ENCODE measurements around the gene FLRT3.

The FLRT3 gene

DNA sequence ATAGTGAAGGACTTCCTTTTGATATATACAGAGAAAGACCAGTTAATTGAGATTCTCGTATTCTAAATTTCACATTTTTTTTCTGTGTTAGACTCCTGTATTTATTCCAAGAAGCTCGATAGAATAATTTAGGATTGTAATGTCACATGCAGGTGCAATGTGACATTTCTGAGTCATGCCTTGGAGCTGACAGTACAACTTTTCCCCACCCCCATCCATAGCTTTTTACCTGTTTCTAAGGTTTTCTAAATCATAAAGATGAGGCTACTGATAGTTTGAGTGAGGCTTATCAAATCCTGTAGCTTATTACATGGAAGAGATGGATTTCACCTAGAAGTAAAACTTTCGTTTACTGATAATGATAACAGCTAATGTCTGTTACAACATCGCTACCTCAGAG, 37.6 kb downstream of the FLRT3 start:
- H3K4me3 ChIP-seq (ENCODE audit: insufficient read depth, low read depth, low read length) = no peak overlapping the region
- no peaks in the 10 kb centered on the region for H3K36me3 ChIP-seq (ENCODE audit: control insufficient read depth, insufficient read depth, low read length)
- no peak overlapping the region for H3K27ac ChIP-seq (ENCODE audit: insufficient read depth, low read depth, low read length, poor library complexity, severe bottlenecking)
- H3K4me1 ChIP-seq (ENCODE audit: control insufficient read depth, insufficient read depth, low read length) = no peaks in the 10 kb centered on the region
- H3K9me3 ChIP-seq (ENCODE audit: control insufficient read depth, low read length) = no peaks in the 10 kb centered on the region
- WGBS, 2 experiments = 92 to 95% methylated on average over 2 to 4 of the region's 4 CpGs
- no peaks in the 10 kb centered on the region for H3K27me3 ChIP-seq (ENCODE audit: control insufficient read depth, insufficient read depth, low read length, poor library complexity, severe bottlenecking)

DNA sequence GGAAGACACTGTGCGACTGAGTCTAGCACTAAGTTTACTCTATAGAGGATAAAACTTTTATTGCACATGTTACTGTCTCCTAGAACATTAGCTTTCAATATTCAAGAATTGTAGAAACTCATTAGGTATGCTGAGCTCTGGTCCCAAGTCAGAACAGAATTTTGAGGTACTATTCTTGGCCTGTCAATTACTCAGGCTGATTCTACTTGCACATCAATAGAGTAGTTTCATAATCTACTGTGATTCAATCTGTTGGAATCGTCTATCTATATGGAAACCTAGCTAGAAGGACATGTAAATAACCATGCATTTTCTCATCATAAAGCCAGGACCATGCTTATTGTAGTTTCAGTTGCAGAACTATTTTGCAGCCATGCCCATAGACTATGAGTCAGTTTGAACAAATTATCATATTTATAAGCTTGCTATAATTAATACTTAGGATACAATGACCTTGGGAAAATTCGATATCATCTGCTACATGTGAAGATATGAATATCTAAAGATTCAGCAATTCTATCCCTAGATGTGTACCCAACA, 41.6 kb downstream of the FLRT3 start:
- Histone ChIP-seq H3K27ac (ENCODE audit: insufficient read depth, low read depth, low read length, poor library complexity, severe bottlenecking) (no peak overlapping the region), H3K36me3 (ENCODE audit: control insufficient read depth, insufficient read depth, low read length) (no peaks in the 10 kb centered on the region), H3K4me3 (ENCODE audit: insufficient read depth, low read depth, low read length) (no peak overlapping the region), H3K4me1 (ENCODE audit: control insufficient read depth, insufficient read depth, low read length) (no peaks in the 10 kb centered on the region), H3K27me3 (ENCODE audit: control insufficient read depth, insufficient read depth, low read length, poor library complexity, severe bottlenecking) (no peaks in the 10 kb centered on the region), H3K9me3 (ENCODE audit: control insufficient read depth, low read length) (no peaks in the 10 kb centered on the region)
- 50 to 67% methylated on average over 2 to 3 of the region's 3 CpGs for WGBS, 2 experiments

DNA sequence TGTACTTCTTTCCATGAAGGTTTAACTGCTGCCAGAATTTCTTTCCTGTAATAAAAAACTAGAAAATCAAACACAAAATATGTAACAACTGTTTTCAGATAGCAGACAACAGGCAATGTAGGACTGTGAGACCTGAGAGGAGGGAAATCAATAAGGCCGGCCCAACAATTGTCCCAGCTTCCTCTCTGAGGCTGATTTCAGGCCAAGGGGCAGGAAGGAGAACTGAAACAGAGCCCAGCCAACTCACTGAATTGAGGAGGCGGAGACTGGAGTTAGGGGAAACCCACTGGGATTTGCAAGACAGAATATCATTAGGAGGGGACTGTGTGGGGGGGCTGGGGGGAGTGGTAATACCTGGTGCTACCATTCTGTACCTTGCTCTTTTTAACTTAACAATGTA, 42.2 kb downstream of the FLRT3 start:
- Histone ChIP-seq H3K27me3 (ENCODE audit: control insufficient read depth, insufficient read depth, low read length, poor library complexity, severe bottlenecking) (no peaks in the 10 kb centered on the region), H3K9me3 (ENCODE audit: control insufficient read depth, low read length) (no peaks in the 10 kb centered on the region), H3K27ac (ENCODE audit: insufficient read depth, low read depth, low read length, poor library complexity, severe bottlenecking) (no peak overlapping the region), H3K4me1 (ENCODE audit: control insufficient read depth, insufficient read depth, low read length) (no peaks in the 10 kb centered on the region), H3K4me3 (ENCODE audit: insufficient read depth, low read depth, low read length) (no peak overlapping the region), H3K36me3 (ENCODE audit: control insufficient read depth, insufficient read depth, low read length) (no peaks in the 10 kb centered on the region)
- WGBS, 2 experiments = 47% methylated on average over 2 of the region's 2 CpGs

DNA sequence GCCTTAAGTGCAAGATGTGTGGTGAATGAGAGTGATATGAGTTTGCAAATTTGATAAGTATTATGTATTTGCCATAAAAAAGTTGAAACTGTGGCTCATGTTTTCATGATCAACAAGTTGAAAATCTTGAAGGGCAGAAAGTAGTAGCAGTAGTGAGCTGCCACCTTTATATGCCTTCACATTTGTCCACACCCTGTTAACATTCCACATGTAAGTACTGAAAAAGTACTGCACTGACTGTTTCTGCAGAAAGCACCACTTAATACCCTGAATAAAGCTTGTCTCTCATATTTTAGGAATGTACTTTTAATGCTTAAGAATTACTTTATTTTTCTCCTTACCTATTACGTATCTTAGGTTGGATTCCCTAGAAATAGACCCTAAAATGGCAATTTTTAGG, 45.9 kb downstream of the FLRT3 start:
- WGBS, 2 experiments = 83 to 94% methylated on average over 1 of the region's 1 CpG
- Histone ChIP-seq H3K27ac (ENCODE audit: insufficient read depth, low read depth, low read length, poor library complexity, severe bottlenecking) (no peak overlapping the region), H3K4me3 (ENCODE audit: insufficient read depth, low read depth, low read length) (no peak overlapping the region), H3K4me1 (ENCODE audit: control insufficient read depth, insufficient read depth, low read length) (no peaks in the 10 kb centered on the region), H3K36me3 (ENCODE audit: control insufficient read depth, insufficient read depth, low read length) (no peaks in the 10 kb centered on the region), H3K27me3 (ENCODE audit: control insufficient read depth, insufficient read depth, low read length, poor library complexity, severe bottlenecking) (no peaks in the 10 kb centered on the region), H3K9me3 (ENCODE audit: control insufficient read depth, low read length) (no peaks in the 10 kb centered on the region)

DNA sequence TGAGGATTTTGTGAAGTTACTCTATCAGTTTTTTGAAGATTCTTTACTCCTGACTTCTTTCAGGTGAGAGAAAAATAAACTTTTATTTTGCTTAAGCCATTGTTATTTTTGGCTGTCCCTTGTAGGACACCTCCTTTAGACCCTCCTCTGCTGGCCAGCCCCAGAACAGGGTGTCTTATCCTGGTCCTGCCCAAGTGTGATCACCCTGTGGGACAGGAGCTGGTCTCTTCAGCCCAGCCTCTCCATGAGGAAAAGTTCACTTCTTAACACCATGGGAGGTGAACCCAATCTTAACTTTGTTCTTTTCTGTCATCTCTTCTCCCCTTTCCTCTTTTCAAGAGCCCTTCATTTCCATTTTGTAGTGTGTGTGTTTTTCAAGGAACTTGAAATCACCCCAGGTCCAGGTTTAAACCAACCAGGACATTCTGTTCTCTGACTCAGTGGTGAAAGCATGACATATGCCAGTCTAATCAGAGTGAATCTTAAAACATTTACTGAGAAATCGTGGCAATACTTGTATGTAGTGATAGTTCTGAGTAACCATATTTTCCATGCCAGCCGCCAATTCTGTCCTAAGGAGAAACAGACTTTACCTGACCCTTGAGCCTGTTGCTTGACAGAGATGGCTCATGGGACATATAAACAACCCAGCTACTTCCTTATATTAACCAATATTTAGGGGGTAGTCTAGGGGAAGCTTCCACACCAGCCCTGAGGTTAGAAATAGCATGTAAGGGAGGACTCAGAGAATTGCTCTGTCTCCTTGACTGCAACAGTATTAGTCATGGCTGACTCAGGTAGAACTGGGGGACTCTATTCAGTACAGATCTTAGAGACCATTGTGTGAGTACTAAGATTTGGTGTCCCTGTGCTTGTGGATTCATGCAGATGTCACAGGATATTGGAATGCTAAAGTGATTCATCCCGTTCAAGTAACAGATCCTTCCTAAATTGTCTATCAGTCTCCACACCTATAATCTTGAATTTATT, 48.8 kb downstream of the FLRT3 start:
- Histone ChIP-seq H3K27me3 (ENCODE audit: control insufficient read depth, insufficient read depth, low read length, poor library complexity, severe bottlenecking) (no peaks in the 10 kb centered on the region), H3K27ac (ENCODE audit: insufficient read depth, low read depth, low read length, poor library complexity, severe bottlenecking) (no peak overlapping the region), H3K36me3 (ENCODE audit: control insufficient read depth, insufficient read depth, low read length) (no peaks in the 10 kb centered on the region), H3K9me3 (ENCODE audit: control insufficient read depth, low read length) (no peaks in the 10 kb centered on the region), H3K4me1 (ENCODE audit: control insufficient read depth, insufficient read depth, low read length) (no peaks in the 10 kb centered on the region), H3K4me3 (ENCODE audit: insufficient read depth, low read depth, low read length) (no peak overlapping the region)
- WGBS, 2 experiments = 87 to 97% methylated on average over 2 to 3 of the region's 3 CpGs

DNA sequence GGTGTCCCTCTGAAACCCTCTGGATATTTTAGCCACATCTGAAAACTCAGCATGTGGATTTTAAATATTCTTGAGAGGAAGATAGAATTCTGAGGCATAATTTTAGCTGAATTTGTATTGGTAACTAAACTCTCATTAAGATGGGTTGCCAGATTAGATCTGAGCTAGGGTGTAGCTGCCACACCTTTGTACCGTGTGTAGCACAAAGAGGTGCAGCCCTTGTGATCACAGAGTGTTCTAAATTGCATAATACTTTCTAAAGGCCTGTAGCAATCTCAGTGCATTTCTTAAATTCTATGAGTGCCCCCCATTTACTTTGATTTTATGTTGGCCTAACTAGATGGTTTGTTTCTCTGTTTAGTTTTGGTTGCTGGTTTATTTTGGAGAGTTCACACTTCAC, 53.0 kb downstream of the FLRT3 start:
- Histone ChIP-seq H3K4me3 (ENCODE audit: insufficient read depth, low read depth, low read length) (no peak overlapping the region), H3K27ac (ENCODE audit: insufficient read depth, low read depth, low read length, poor library complexity, severe bottlenecking) (no peak overlapping the region), H3K27me3 (ENCODE audit: control insufficient read depth, insufficient read depth, low read length, poor library complexity, severe bottlenecking) (no peaks in the 10 kb centered on the region), H3K36me3 (ENCODE audit: control insufficient read depth, insufficient read depth, low read length) (no peaks in the 10 kb centered on the region), H3K9me3 (ENCODE audit: control insufficient read depth, low read length) (no peaks in the 10 kb centered on the region), H3K4me1 (ENCODE audit: control insufficient read depth, insufficient read depth, low read length) (no peaks in the 10 kb centered on the region)
- whole genome bisulfite sequencing, 2 experiments = 86 to 93% methylated on average over 1 of the region's 1 CpG

DNA sequence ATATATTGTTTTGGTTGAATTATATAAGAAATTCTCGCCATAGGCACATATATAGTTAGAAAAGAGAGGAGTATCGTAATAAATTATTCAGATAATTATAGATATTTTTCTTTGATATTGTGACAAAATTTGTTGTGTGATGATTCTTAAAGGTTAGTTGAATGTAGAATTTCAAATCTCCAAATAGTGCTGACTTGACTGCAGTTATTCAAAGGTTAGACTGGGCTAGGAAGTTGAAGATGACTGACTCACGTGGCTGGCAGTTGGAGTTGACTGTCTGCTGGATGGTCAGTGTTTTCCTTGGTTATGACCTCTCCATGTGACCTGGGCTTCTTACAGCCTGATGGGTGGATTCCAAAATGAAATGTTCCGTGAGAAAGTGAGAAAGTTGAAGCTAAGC, 55.3 kb downstream of the FLRT3 start:
- Histone ChIP-seq H3K9me3 (ENCODE audit: control insufficient read depth, low read length) (no peaks in the 10 kb centered on the region), H3K4me3 (ENCODE audit: insufficient read depth, low read depth, low read length) (no peak overlapping the region), H3K36me3 (ENCODE audit: control insufficient read depth, insufficient read depth, low read length) (no peaks in the 10 kb centered on the region), H3K27me3 (ENCODE audit: control insufficient read depth, insufficient read depth, low read length, poor library complexity, severe bottlenecking) (no peaks in the 10 kb centered on the region), H3K27ac (ENCODE audit: insufficient read depth, low read depth, low read length, poor library complexity, severe bottlenecking) (no peak overlapping the region), H3K4me1 (ENCODE audit: control insufficient read depth, insufficient read depth, low read length) (no peaks in the 10 kb centered on the region)
- whole genome bisulfite sequencing, 2 experiments = 96 to 97% methylated on average over 2 to 3 of the region's 4 CpGs
